HG03108 (cell line): Measurements from ENCODE around the gene PDZD4.
"Not testable (repeated sequence)": the region's sequence is repeated elsewhere in the genome, so short reads cannot be mapped to it uniquely, and the experiment has no call there.

Source experiments
- ATAC-seq: cut with Tn5 transposase; IDR thresholded peaks from one replicate; pipeline ENCODE4 v1.9.1; 2021; ENCODE audit warnings: moderate library complexity; ENCODE audit not compliant: unreplicated experiment

PDZD4 gene

DNA sequence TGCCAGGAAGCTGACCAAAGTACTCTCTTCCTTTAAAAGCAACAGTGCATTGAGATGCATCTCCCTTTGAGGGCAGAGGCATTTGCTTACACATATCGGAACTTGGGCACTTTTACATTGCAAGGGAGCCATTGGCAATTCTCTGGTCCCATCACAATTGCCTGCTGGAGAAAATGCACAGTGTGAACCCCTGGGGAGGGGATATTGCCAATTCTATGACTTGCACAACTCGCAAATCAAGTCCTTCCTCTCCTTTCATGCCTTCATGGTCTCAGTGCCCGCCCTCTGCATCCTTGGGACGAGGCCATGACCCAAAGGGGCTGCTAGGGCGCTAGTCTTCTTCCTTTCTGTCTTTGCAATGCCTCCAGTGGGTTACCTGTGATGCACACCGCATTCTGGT, 14.9 kb upstream of the PDZD4 start:
- no peak for ATAC-seq

DNA sequence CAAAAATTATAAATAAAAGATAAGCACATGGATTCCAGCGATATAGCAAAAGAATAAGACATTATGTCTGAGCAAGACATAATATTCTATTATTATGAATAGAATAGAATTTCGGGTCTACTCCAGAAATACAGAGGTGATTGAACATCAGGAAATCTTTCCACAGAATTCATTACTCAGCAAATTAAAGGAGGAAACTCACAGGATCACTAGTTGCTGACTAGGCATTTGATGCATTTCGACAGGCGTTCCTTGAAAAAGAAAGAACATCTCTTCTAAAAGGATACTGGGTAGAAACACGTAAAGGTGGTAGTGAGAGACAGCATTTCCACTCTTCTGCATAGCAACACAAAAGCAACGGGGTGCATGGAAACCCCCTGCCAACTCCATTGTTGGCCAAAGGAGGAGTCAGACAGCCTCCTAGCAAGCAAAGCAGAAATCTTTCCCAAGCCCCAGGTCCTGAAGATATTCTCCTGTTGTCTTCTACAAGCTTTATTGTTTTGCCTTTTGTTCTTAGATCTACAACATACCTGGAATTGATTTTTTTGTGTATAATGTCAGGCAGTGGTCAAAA, 14.3 kb upstream of the PDZD4 start:
- no peak for ATAC-seq

DNA sequence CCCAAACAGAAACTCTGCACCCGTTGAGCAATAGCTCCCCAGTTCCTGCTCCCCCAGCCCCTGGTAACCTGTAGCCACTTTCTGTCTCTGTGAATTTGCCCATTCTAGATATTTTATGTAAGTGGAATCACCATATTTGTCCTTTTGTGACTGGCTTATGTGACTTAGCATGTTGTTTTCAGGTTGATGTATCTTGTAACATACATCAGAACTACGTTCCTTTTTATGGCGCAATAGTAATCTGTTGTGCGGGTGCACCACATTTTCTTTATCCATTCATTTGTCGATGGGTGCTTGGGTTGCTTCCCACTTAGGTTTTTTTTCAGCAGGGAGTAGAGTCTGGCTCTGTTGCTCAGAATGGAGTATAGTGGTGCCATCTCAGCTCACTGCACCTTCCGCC, 6.6 kb upstream of the PDZD4 start:
- no peak for ATAC-seq

DNA sequence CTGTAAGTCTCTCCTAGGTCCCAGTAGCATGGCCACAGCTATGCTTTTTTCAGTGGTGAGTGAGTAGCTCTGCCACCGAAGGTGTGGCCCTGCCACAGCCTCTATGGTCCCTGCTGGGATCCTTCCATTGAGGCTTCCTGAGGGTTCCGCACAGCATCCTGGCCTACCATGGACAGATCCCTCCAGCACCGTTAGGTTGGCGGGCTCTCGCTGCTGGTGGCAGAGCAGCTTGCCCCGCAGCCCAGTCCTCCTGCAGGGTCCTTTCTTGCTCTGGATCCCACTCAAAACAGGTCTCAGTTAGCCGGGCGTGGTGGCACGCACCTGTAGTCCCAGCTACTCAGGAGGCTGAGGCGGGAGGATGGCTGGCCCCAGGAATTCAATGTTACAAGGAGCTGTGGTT, 2.4 kb upstream of the PDZD4 start:
- no peak for ATAC-seq

DNA sequence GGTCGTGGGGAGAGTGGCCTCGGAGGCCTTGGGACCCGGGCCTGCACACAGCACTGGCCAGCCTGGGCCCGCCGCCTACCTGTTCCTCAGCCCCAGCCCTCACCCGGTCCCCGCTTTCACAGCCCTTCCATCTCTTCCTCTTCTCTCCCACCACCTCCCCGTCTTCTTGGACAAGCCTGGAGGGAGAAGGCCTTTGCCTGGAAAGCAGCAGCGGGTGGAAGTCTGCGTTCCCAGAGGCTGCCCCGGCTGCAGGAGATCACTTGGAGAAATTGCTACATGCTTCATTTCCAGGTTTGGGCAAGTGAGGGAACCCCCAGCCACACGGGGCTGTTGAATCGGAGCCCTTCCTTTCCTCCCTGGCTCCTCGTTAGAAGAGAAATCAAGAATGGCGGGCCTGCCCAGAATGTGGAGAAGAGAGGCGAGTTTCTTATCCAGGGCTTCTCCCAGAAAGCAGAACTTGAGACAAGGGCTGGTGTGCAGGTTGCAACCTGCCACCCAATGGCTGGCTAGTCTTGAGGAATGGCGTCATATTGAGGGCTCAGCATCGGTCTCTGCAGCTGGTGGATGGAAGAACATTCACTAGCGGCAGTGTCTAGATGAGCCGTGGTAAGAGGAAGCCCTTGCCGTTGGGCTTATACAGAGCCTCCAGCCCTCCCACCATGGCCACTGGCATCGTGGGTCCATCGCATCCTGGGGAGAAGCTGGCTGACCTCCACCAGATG, 1.2 kb upstream of the PDZD4 start:
- ATAC-seq: no peak

DNA sequence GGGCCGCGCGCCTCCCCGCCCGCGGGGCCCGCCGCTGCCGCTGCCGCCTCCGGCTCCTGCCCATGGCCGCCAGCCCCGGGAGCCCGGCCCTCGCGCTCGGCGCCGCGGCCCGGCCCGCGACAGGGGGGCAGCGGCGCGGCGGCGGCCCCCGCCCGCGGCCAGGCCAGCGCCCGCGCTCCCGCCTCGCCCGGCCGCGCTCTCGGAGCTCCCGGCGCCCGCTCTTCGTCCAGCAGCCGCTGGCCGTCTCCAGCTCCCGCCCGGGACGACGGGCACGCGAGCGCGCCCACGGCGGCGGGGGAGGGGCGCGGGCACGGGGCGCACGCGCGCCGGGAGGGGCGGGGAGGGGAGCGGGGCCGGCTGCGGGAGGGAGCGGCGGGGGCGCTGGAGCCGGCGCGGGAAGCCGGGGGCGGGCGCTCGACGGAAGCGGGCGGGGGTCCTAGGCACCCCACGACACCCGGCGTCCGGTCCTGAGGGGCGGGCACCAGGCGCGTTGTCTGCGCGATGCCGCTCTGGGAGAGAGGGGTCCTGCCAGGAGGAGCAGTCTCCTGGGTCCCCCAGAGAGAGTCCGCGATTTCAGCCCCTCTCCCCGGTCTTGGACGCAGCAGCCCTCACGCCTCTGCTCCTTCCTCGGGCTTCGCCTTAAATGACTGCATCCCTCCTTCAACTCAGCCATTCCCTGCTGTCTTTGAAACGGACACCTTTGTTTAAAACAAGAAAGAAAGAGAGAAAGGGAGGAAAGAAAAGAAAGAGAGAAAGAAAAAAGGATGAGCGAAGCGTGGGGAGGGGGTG, 490 bp upstream of the PDZD4 start:
- no peak for ATAC-seq

DNA sequence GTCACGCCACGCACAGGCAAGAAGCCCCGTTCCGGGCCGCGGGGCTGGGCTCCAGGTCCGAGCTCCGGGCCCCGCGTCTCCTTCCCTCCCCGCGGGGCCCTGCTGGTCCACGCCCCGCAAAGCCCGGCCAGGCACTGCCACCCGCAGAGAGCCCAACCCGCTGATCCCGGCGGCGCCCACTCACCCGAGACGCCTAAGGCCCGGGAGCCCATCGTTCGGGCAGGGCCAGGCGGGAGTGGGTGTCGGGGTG, 870 bp downstream of the PDZD4 start:
- ATAC-seq: no peak

DNA sequence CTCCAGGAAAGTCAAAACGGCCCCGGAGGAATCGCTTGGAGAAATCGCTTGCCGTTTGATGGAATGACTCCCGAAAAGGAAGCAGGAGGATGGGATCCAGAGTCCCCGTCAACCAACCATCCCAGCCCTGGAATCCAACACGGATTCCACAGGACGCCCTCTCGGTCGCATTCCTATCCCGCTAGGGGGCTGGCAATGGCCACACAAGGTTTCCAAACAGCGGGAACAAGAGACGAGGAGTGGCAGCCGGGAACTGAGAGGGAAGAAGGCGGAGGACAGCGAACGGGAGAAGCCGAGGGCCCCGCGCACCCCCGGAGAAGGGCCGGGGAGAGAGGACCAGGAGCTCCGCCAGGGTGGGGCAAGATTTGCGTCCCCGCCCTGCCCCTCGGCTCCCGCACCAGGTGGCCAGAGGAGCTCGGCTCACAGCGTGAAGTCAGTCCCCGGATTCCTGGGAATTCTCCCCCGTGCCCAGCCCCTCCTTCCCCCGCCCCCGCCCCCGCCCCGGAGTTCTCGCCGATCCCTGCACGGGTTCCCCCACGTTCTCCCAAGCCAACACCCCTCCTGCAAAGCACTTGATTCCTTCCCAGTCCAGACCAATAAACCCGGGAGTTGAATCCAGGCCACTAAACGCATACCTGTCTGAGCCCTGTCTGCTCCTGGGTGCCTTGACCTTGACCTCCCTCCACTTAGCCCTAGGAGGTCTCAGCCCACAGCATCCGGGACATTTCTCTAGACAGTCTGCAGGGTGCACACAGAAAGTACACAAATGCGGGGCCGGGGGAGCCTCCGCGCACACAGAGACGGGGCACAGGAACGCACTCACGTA, 1.4 kb downstream of the PDZD4 start:
- ATAC-seq: no peak

DNA sequence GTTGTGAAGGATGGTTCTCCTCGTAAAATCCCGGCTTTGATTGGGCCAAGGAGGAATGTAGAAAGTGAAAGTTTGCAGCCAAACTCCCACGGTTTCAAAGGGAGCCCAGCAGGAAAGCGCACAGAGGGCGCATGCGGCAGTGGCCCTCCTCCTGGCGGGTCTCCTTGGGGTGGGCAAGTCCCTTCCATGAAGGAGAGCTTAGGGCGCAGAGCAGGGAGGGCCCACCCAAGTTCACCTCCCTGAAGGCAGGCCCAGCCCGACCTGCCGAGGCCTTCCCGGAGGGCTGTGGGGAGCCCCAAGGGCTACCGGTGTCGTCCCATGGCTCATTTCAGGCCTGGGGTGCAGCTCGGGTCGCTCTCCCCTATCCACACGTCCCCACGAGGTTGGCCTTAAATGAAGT, 2.0 kb downstream of the PDZD4 start:
- no peak for ATAC-seq

DNA sequence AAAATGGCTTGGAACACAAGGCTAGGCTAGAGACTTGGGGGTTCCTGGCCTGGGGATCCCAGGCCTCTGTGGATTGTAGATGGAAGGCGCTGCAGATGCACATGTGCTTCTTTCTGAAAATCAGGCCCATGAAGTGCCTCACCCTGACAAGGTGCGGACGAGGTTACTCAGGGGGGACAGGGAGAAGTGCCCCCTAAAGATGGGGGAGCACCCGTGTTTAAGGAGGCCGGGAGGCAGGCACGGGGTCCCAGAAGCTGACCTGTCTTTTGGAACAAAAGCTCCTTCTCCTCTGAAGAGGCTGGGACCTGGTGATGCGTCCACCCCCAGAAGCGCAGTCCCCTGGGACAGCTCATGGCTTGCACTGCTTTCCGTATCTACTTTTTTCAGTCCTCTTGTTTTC, 2.4 kb downstream of the PDZD4 start:
- no peak for ATAC-seq

DNA sequence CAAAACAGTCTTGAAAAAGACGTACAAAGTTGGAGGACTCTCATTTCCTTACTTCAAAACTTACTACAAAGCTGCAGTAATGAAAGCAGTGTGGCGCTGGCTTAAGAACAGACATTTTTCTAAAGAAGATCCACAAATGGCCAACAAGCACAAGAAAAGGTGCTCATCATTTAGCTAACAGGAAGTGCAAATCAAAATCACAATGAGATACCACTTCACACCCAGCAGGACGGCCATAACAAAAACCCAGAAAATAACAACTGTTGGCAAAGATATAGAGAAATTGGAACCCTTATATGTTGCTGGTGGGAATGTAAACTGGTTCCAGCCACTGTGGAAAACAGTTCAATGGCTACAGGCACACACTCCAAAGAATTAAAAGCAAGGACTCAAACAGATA, 3.3 kb downstream of the PDZD4 start:
- ATAC-seq: no peak

DNA sequence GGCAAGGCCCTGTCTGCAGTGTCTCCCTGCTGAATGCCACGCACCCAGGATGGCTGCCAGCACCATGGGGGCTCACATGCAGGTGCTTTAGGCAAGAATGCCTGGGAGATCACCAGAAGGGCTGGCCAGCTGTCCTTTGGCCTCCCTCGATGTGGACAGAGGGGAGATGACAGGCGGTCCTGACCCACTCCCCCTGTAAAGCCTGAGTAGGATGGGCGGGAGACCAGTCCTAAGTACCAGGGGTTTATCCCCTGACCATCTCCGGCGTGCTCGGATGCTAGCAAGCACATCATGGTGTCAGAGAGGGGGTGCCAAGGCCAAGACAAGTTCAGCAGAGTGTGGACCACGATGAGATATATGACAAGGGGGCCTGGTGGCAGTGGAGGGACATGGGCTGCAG, 5.3 kb downstream of the PDZD4 start:
- ATAC-seq: no peak

DNA sequence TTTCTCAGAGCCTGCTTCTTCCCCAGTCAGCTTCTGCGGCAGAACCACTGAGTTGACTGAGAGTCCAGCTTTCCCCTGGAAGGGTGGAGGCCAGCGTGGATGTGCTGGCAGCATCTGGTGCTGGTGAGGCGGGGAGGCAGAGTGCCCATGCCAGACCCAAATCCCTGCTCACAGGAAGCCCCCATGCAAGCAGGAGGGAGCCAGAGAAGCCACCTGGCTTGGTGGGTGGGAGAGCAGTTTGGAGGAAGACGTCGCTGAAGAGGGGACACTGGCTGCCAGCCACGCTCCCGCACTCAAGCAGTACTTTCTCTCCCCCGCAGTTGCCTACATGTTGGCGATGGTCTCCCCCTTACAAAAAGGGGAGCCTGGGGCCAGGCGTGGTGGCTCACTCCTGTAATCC, 6.0 kb downstream of the PDZD4 start:
- no peak for ATAC-seq

DNA sequence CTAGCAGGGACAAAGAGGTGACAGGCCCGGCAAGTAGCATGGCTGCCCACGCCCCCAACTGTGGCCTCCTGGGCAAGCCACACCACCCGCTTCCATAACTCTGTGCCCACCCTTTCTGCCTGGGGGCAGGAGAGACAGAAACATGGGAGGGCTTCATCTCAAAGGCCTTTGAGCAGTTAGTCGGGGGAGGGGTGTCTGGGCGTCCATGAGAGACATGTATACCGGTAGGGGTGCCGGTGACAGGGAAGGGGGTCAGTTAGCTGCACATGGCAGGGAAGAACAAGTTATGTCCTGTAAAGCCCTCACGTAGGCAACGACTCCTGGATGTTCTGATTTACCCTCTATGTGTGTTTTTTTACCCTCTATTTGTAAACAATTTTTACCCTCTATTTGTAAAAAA, 9.3 kb downstream of the PDZD4 start:
- no peak for ATAC-seq

DNA sequence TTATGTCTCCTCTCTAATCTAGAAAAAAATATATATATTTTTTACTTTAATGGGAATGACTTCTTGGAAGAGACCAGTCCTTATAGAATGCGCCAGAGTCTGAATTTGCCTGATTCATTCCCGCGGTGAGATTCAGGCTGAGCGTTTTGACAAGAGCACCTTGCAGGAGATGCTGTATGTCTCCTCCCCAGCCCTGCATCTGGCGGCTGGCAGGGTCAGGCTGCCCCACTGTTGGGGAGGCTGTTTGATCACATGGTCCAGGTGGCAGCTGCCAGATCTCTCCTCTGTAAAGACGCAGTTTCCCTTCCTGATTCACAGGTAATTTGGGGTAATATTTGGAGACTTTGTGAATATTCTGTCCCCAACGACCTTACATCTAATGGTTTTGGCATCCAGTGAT, 9.7 kb downstream of the PDZD4 start:
- ATAC-seq: no peak

DNA sequence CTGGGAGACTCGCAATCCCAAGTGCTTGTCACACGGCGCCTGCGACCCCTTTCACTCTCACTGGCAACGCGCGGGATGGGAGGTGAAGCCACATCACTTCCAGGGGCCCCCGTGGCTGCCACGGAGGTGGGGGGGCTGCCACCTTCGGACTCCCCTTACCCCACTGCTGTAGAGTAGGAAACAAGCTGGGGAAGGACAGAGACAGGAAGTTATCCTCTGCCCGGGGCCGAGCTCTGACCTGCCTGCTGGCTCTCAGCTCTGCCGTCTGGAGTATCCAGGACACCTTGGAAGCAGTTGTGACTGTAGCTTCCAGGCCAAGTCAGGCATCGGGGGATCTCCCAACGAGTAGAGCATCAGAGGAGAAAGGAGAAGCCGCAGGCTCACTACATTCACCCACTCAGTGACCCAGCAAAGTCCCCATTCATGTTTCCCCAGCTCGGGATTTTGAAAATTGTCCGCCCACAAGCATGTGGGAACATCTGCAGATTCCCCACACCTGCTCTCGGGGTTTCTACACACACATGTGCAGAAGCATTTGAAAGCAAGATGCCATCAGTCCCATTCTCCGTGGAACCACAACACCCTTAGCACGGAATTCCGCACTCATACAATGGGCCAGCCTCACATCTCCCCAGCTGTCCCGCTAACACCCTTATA, 10.8 kb downstream of the PDZD4 start:
- no peak for ATAC-seq

DNA sequence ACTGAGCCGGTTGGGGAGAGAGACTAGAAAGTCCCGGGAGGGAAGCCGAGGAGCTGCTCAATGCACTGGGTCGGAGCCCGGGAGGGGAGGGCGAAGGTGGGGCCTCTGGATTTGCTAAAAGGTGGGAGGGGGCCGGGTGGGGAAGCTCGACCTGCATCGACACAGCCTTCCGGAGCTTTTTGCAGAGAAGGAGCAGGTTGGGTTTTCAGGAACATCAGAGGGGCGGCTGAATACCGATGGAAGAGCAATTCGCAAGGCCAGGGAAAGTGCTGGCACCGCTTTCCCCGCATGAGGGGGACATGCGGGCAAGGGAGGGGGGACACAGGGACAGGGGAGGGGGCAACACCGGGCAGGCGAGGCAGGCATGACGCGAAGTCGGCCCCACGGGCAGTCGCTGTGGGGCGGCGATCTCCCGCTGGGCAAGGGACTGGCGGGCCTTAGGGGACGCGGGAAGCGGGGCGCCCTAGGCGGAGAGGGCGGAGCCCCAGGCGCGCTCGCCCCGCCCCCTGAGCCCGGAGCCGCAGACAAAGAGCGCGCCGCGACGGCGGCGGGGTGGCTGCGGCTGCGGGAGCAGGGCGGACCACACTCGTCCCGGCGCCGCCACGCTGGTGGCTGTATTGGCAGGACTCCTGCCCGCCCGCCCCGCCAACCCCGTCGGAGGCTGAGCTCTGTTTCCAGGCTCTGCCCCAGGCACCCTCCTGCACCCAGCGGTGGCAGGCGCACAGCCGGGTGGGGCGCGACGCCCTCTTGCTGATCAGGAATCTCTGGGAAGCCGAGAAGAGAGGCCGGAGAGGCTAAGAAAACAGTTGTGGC, 11.6 kb downstream of the PDZD4 start:
- no peak for ATAC-seq

DNA sequence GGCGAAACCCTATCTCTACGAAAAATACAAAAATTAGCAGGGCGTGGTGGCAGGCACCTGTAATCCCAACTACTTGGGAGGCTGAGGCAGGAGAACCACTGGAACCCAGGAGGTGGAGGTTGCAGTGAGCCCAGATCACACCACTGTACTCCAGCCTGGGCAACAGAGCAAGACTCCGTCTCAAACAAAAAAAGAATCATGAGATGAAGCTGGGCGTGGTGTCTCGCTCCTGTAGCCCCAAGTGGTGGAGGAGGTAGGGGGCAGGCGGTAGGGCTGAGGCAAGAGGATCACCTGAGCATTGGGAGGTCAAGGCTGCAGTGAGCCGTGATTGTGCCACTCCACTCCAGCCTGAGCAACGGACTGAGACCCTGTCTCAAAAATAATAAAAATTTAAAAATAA, 12.3 kb downstream of the PDZD4 start:
- not testable (repeated sequence) for ATAC-seq

DNA sequence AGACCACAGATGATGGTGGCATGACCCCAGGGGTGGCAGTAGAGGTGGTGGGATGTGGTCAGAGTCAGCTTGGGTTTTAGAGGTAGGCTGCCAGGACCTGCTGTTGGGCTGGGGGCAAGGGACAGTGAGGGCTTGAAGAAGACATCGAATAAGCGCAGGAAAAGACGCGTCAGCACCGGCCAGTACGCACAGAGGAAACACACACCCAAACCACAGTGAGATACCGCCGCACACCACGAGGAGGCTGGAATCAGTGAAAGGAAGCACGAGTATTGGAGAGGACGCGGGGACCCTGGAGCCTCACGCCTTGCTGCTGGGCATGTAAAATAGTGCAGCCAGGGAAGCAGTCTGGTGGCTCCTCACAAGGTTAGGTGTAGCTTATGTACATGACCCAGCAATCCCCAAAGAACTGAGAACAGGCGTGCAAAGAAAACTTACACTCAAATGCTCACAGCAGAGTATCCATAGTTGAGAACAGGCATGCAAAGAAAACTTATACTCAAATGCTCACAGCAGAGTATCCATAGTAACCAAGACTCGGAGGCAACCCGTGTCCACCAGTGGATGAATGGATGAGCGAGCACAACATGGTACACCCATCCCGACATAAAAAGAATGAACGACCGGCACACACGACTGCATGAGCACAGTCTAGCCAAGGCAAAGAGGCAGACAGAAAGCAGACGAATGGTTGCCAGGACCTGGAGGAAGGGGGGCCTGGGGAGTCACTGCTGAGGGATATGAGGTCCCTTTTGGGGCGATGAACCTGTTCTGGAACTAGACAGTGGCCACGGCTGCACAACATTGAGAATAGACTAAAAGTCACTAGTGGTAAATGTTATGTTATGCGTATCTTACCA, 13.3 kb downstream of the PDZD4 start:
- ATAC-seq: no peak
